LNCAP (cell line): ENCODE results near the gene RSU1.

ENCODE experiments used
- TF ChIP-seq, protein P1 (sequence below): fragments of 450-650 bp; IDR thresholded peaks from 2 replicates; pipeline ENCODE4 v1.5.1; 2017; ENCODE audit warnings: mild to moderate bottlenecking

Gene RSU1

DNA sequence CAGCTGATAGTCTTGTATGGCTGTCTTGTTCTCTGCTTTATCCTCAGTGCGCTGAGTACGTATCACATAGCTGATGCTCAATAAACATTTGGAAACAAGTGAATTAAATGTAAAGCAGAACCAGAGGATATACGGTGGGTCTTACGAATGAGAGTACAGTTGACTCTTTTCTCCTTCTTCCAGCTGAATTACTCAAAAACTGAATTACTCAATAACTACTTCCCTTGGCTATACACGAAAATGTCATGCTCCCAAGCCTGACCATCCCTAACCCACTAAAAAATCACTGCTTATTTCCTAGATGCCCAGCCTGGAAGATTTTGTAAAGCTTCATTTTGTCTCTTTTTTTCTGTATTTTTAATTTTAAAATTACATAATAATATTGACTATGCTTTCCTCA, 3.2 kb upstream of the RSU1 start:
- TF ChIP-seq, protein P1, sequence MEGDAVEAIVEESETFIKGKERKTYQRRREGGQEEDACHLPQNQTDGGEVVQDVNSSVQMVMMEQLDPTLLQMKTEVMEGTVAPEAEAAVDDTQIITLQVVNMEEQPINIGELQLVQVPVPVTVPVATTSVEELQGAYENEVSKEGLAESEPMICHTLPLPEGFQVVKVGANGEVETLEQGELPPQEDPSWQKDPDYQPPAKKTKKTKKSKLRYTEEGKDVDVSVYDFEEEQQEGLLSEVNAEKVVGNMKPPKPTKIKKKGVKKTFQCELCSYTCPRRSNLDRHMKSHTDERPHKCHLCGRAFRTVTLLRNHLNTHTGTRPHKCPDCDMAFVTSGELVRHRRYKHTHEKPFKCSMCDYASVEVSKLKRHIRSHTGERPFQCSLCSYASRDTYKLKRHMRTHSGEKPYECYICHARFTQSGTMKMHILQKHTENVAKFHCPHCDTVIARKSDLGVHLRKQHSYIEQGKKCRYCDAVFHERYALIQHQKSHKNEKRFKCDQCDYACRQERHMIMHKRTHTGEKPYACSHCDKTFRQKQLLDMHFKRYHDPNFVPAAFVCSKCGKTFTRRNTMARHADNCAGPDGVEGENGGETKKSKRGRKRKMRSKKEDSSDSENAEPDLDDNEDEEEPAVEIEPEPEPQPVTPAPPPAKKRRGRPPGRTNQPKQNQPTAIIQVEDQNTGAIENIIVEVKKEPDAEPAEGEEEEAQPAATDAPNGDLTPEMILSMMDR: no peak

DNA sequence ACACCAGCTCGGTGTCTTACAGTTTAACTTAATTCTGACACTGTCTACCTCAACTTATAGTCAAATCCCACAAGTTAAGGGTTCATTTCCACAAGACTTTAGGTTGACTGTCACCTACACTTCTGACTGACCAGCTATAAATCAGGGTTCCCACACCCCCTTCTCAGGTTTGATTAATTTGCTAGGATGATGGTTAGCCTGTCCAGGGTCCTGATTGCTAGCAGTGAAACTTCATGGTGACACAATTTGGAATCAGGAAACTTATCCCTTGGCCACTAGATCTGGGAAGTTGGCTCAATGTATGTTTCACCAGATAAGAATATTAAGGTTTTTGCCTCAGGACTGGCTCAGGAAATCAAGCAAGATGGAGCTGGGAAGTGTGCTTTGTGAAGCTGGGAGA, 2.8 kb upstream of the RSU1 start:
- TF ChIP-seq, protein P1: no peak

DNA sequence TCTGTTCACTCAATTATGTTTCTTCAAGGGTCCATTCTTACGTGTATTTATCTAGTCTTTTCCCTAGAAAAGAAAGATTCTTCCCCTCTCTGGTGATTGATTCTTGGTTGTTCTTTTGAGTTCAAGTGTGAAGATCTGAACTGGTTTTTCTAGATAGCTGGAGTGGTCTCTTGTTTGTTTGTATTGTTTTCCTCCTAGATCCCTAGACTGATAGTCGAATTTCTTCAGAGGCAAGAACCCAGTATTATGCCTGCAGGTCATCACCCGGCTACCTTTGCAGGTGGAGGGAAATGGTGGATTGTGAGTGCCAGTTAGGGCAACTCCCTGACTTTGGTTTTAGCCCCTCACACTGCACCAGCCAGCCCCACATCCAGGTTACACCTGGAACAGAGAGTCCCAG, 2.2 kb upstream of the RSU1 start:
- TF ChIP-seq, protein P1: no peak

DNA sequence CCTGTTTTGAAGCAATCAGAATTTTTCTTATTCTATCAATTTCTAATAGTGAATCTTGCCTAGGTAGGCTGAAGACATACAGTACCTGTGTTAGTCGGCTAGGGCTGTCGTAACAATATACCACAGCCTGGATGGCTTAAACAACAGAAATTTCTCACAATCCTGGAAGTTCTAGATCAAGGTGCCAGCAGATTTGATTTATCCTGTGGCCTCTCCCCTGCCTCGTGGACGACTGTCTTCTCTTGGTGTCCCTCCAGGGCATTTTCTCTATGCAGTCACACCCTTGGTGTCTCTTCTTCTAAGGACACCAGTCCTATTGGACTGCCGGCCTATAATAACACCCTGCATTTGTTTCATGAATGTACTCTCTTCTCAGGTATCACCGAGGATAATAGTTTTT, 1.8 kb upstream of the RSU1 start:
- TF ChIP-seq, protein P1: no peak

DNA sequence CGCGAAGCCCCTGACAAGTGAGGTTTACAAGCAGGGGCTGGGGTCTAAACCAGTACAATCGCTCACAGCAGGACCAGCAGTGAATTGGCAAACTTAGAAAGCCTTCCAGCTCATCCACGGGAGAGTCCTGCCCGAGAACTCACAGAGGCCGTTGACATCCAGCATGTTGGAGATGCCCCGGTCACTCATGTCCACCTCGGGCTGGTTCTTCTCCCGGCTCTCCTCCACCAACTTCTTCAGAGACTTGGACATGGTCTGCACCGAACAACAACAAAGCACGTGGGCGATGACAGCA, 447 bp downstream of the RSU1 start:
- TF ChIP-seq, protein P1: no peak

DNA sequence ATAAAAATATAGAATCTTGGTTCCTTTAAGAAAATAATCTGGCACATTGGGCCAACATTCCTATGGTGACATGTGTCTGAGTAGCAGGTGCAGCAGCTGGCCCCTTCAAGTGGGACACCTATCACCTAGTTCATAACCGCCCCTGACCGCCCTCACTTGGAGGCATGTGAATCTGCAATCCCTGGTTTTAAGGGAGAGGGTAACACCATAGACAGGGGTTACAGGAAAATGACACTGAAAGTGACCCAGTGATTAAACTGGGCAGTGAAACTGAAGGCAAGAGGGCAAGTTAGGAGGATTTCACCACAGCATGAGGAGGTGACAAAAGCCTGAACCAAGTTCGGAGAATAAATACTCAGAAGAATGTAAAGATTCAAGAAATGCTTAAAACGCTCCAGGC, 1.1 kb downstream of the RSU1 start:
- TF ChIP-seq, protein P1: no peak

DNA sequence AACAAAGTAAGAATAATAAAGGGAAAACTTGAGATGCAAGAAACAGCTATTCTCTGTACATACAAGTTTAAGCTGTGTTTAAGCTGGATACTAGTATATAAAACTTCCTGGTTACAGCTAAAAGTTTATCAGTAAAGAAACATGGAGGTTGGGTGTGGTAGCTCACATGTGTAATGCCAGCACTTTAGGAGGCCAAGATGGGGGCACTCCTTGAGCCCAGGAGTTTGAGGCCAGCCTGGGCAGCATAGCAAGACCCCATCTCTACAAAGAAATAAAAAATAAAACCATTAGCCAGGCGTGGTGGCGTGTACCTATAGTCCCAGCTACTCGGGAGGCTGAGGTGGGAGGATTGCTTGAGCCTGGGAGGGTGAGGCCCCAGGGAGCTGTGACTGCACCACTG, 3.2 kb downstream of the RSU1 start:
- TF ChIP-seq, protein P1: no peak

DNA sequence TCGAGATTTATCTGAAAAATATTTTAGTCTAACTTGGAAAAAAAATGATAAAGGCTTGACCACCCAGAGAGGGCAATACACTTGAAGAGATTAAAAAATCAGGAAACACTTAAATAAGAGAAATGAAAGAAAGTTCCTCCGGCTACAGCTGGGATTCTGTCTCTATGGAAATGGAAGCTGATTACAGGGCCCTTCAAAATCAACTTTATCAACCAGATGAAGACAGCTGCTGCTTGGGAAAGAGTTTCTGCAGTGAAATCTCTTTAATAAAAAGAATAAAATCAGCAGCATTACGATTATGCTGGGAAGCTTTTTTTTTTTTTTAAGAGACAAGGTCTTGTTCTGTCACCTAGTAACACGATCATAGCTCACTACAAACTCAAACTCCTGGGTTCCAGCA, 4.5 kb downstream of the RSU1 start:
- TF ChIP-seq, protein P1: no peak
